ENCODE measurements around the gene TNFRSF14. TPM values are rescaled to one million over a fixed set of nuclear protein-coding genes. Genes with fewer than 3 reads are reported as not detected.
"Not testable (repeated sequence)": the region's sequence is repeated elsewhere in the genome, so short reads cannot be mapped to it uniquely, and the experiment has no call there.

The TNFRSF14 gene
- total RNA-seq, 1 donor from 2014 or later = 14.7 TPM

- Histone ChIP-seq H3K36me3 (ENCODE audit: control insufficient read depth, insufficient read depth, low read length) (no peaks in the 10 kb centered on the region), H3K4me3 (ENCODE audit: low read depth, low read length) (no peak overlapping the region), H3K27me3 (ENCODE audit: control insufficient read depth, insufficient read depth, low read length) (peaks cover 6% of the 10 kb centered on the region)
- TF ChIP-seq CTCF (IDR thresholded peaks at IDR 0.05; ENCODE audit: insufficient read depth, low read length, poor library complexity, severe bottlenecking) = no peak
- no peak for DNase-seq (ENCODE audit: low read depth)
Measured at GRCh38 chr1:2573250-2573920, 17.2 kb downstream of the TNFRSF14 start.

- H3K4me3 ChIP-seq (ENCODE audit: low read depth, low read length) = no peak overlapping the region
- DNase-seq (ENCODE audit: low read depth) = no peak
- H3K27me3 ChIP-seq (ENCODE audit: control insufficient read depth, insufficient read depth, low read length) = peaks cover 2% of the 10 kb centered on the region
- TF ChIP-seq CTCF (IDR thresholded peaks at IDR 0.05; ENCODE audit: insufficient read depth, low read length, poor library complexity, severe bottlenecking) = no peak
- H3K36me3 ChIP-seq (ENCODE audit: control insufficient read depth, insufficient read depth, low read length) = no peaks in the 10 kb centered on the region
Measured at GRCh38 chr1:2574350-2574749, 18.2 kb downstream of the TNFRSF14 start.

GRCh38 chr1:2575801-2576663 lies 19.9 kb downstream of the TNFRSF14 start:
- TF ChIP-seq CTCF (IDR thresholded peaks at IDR 0.05; ENCODE audit: insufficient read depth, low read length, poor library complexity, severe bottlenecking) = no peak
- no peak for DNase-seq (ENCODE audit: low read depth)
- Histone ChIP-seq H3K4me3 (ENCODE audit: low read depth, low read length) (no peak overlapping the region), H3K36me3 (ENCODE audit: control insufficient read depth, insufficient read depth, low read length) (no peaks in the 10 kb centered on the region), H3K27me3 (ENCODE audit: control insufficient read depth, insufficient read depth, low read length) (no peaks in the 10 kb centered on the region)

GRCh38 chr1:2577565-2578075 lies 21.4 kb downstream of the TNFRSF14 start:
- DNase-seq (ENCODE audit: low read depth); H3K36me3 ChIP-seq (ENCODE audit: control insufficient read depth, insufficient read depth, low read length); H3K4me3 ChIP-seq (ENCODE audit: low read depth, low read length); H3K27me3 ChIP-seq (ENCODE audit: control insufficient read depth, insufficient read depth, low read length): not testable (repeated sequence)

GRCh38 chr1:2578758-2579118 lies 22.6 kb downstream of the TNFRSF14 start:
- TF ChIP-seq CTCF (IDR thresholded peaks at IDR 0.05; ENCODE audit: insufficient read depth, low read length, poor library complexity, severe bottlenecking) = no peak
- Histone ChIP-seq H3K27me3 (ENCODE audit: control insufficient read depth, insufficient read depth, low read length) (no peaks in the 10 kb centered on the region), H3K36me3 (ENCODE audit: control insufficient read depth, insufficient read depth, low read length) (no peaks in the 10 kb centered on the region), H3K4me3 (ENCODE audit: low read depth, low read length) (no peak overlapping the region)
- no peak for DNase-seq (ENCODE audit: low read depth)

- no peak for TF ChIP-seq CTCF (IDR thresholded peaks at IDR 0.05; ENCODE audit: insufficient read depth, low read length, poor library complexity, severe bottlenecking)
- H3K36me3 ChIP-seq (ENCODE audit: control insufficient read depth, insufficient read depth, low read length) = no peaks in the 10 kb centered on the region
- no peaks in the 10 kb centered on the region for H3K27me3 ChIP-seq (ENCODE audit: control insufficient read depth, insufficient read depth, low read length)
- no peak overlapping the region for H3K4me3 ChIP-seq (ENCODE audit: low read depth, low read length)
- DNase-seq (ENCODE audit: low read depth) = no peak
Measured at GRCh38 chr1:2580691-2581090, 24.5 kb downstream of the TNFRSF14 start.

Measured in kidney epithelial cell (primary cell).